ENCODE measurements around the gene PRMT9. TPM values are rescaled to one million over a fixed set of nuclear protein-coding genes. Genes with fewer than 3 reads are reported as not detected.

The PRMT9 gene
- total and polyA plus RNA-seq, 9 of the 15 experiments (the other 6 are each of a cell fraction or from before 2014, with no cell fraction given), result 3.5 to 15.6 (median 7.2) TPM

- no peaks in the 10 kb centered on the region for H3K9me3 ChIP-seq (replicated peaks; ENCODE audit: control insufficient read depth, insufficient read depth, low read depth, low read length)
- H3K4me2 ChIP-seq (ENCODE audit: insufficient read depth, low read length), result no peak overlapping the region
- POLR2A ChIA-PET, result interaction anchor here (0.5 to 1.2 kb wide), 3 partner anchors 17 to 122 kb away, joined by 3 to 5 read pairs (median 5); partner anchors contain the start of gene TMEM184C
- H3K9me1 ChIP-seq (ENCODE audit: control insufficient read depth, insufficient read depth, low read length), result no peaks in the 10 kb centered on the region
- no peaks in the 10 kb centered on the region for H3K36me3 ChIP-seq (ENCODE audit: control insufficient read depth, insufficient read depth, low read length)
- CTCF ChIA-PET (ENCODE audit: low intra/inter-chr PET ratio), result no interaction called here
- FAIRE-seq (no peak), ATAC-seq (peak; percentile 39; the same call in 2 of the 3 replicates), DNase-seq (ENCODE audit: extremely low read depth in 1 of 4, low spot score in 3 of 4) (no peak)
- TF ChIP-seq SMARCC2 (IDR thresholded peaks at IDR 0.05; ENCODE audit: low read depth), result no peak
- peak; percentile 68 for TF ChIP-seq MAFG (tag; conservative IDR thresholded peaks at IDR 0.05)
- no peak for TF ChIP-seq CHD2 (IDR thresholded peaks at IDR 0.05; ENCODE audit: low read depth, low read length)
- no peak for TF ChIP-seq HMGXB4 (CRISPR knock-in tag; IDR thresholded peaks at IDR 0.05)
- 0 out of 2 replicates have a peak, but pooled peaks have one; percentile 37 for TF ChIP-seq NFE2 (IDR thresholded peaks at IDR 0.05; ENCODE audit: low read depth)
- TF ChIP-seq C11orf30 (IDR thresholded peaks at IDR 0.05; ENCODE audit: low read depth), result 0 out of 2 replicates have a peak, but pooled peaks have one; percentile 23
- no peak for TF ChIP-seq ZNF121 (CRISPR knock-in tag; conservative IDR thresholded peaks at IDR 0.05)
- no peak for TF ChIP-seq MCM5 (IDR thresholded peaks at IDR 0.05; ENCODE audit: low read depth)
- TF ChIP-seq MAFF (IDR thresholded peaks at IDR 0.05; ENCODE audit: low read length), result peak; percentile 36; the same call in 1 of the 2 replicates
- TF ChIP-seq NRF1 (conservative IDR thresholded peaks at IDR 0.05 in 1 of 2, IDR thresholded peaks at IDR 0.05 in 1 of 2), result no peak
- no peaks in the 10 kb centered on the region for H3K4me1 ChIP-seq (replicated peaks in 1 of 2; ENCODE audit: control insufficient read depth in 2 of 2, insufficient read depth in 2 of 2, low read length in 2 of 2)
- H3K4me3 ChIP-seq, result no peak overlapping the region
- intact Hi-C loops (cut with micrococcal nuclease) (no loop called here), in situ Hi-C loops (cut with MboI) (loop anchor here (10.0 to 25.0 kb wide), 2 partner anchors 435 to 587 kb away; no protein-coding TSS in a partner anchor)
- no peak overlapping the region for H2AFZ ChIP-seq (ENCODE audit: low read depth, low read length)
- no peak overlapping the region for H3K9ac ChIP-seq (ENCODE audit: insufficient read depth in 1 of 2, low read depth in 2 of 2, low read length in 2 of 2)
- no peaks in the 10 kb centered on the region for H4K20me1 ChIP-seq (replicated peaks; ENCODE audit: control insufficient read depth, insufficient read depth, low read length)
- WGBS (ENCODE audit: insufficient coverage, low coverage, missing lambda C conversion rate), result 0% methylated on average over 3 of the region's 3 CpGs
- H3K27ac ChIP-seq (ENCODE audit: extremely low read depth, low read depth, low read length), result no peak overlapping the region
- H3K27me3 ChIP-seq (ENCODE audit: control insufficient read depth in 2 of 2, insufficient read depth in 2 of 2, low read length in 2 of 2), result peaks cover 0 to 12% of the 10 kb centered on the region in 2 experiments; a peak in 1 of 5 replicates
- H3K79me2 ChIP-seq (ENCODE audit: control insufficient read depth, insufficient read depth, low read length), result no peaks in the 10 kb centered on the region
- no TSS peak for BruUV-seq (replicated peaks)
These were observed 84.2 kb downstream of the PRMT9 start for GRCh38 chr4:147599769-147600168.

Measured in K562 (cell line).